ENCODE data around the gene SNRNP70. TPM values are rescaled to one million over a fixed set of nuclear protein-coding genes. Genes with fewer than 3 reads are reported as not detected.

The SNRNP70 gene
- total and polyA plus RNA-seq, 10 of the 15 experiments (the other 5 are each of a cell fraction or from before 2014, with no cell fraction given), result 2.7 to 453 (median 159) TPM

GRCh38 chr19:49125025-49125731 lies 39.9 kb downstream of the SNRNP70 start:
- Histone ChIP-seq H3K27ac (ENCODE audit: control insufficient read depth, insufficient read depth) (no peak overlapping the region), H3K36me3 (ENCODE audit: control insufficient read depth in 2 of 2, insufficient read depth in 2 of 2, low read length in 1 of 2) (no peaks in the 10 kb centered on the region), H2AFZ (ENCODE audit: control insufficient read depth, low read depth, low read length) (no peak overlapping the region), H3K9me3 (replicated peaks; ENCODE audit: control insufficient read depth, insufficient read depth, low read length) (no peaks in the 10 kb centered on the region; the same call in 2 of the 3 replicates), H3K79me2 (ENCODE audit: control insufficient read depth, insufficient read depth, low read length) (no peaks in the 10 kb centered on the region), H3K4me3 (no peak overlapping the region), H4K20me1 (ENCODE audit: control insufficient read depth, insufficient read depth) (no peaks in the 10 kb centered on the region), H3K4me2 (ENCODE audit: control insufficient read depth, insufficient read depth) (no peak overlapping the region), H3K27me3 (replicated peaks in 1 of 2; ENCODE audit: control insufficient read depth in 2 of 2, insufficient read depth in 2 of 2, low read length in 1 of 2) (peaks cover 5 to 7% of the 10 kb centered on the region in 2 experiments; a peak in 3 of 4 replicates), H3K9ac (ENCODE audit: control insufficient read depth, insufficient read depth, low read length) (no peak overlapping the region), H3K4me1 (ENCODE audit: control insufficient read depth, insufficient read depth, low read length) (peaks cover 3% of the 10 kb centered on the region; the same call in 1 of the 2 replicates)
- DNase-seq (ENCODE audit: low read depth, low spot score) (no peak), ATAC-seq (no peak), FAIRE-seq (no peak)
- WGBS (ENCODE audit: insufficient coverage, insufficient replicate concordance, low lambda C conversion rate, missing lambda C conversion rate), result 49% methylated on average over 20 of the region's 23 CpGs
- POLR2A ChIA-PET, result interaction anchor here (0.5 kb wide), 1 partner anchor 14 kb away, joined by 3 read pairs; no protein-coding TSS in a partner anchor
- RAD21 ChIA-PET (ENCODE audit: unreplicated experiment), result no interaction called here
- TF ChIP-seq MEF2A (IDR thresholded peaks at IDR 0.05; ENCODE audit: insufficient read depth, low read depth, low read length) (no peak), RAD51 (IDR thresholded peaks at IDR 0.05) (no peak)
- CTCF ChIA-PET, result no interaction called here
- SMC1A ChIA-PET (ENCODE audit: uncharacterized antibody, unreplicated experiment), result no interaction called here
- no TSS peak for BruUV-seq (replicated peaks)
- in situ Hi-C loops (cut with MboI) (no loop called here), intact Hi-C loops (cut with micrococcal nuclease; ENCODE audit: unreplicated experiment) (no loop called here)

GRCh38 chr19:49126575-49126974 lies 41.3 kb downstream of the SNRNP70 start:
- Histone ChIP-seq H2AFZ (ENCODE audit: control insufficient read depth, low read depth, low read length) (no peak overlapping the region), H3K4me3 (no peak overlapping the region), H3K9me3 (replicated peaks; ENCODE audit: control insufficient read depth, insufficient read depth, low read length) (no peaks in the 10 kb centered on the region; the same call in 2 of the 3 replicates), H3K79me2 (ENCODE audit: control insufficient read depth, insufficient read depth, low read length) (no peaks in the 10 kb centered on the region), H3K4me1 (ENCODE audit: control insufficient read depth, insufficient read depth, low read length) (peaks cover 3% of the 10 kb centered on the region; the same call in 1 of the 2 replicates), H3K27ac (ENCODE audit: control insufficient read depth, insufficient read depth) (no peak overlapping the region), H3K4me2 (ENCODE audit: control insufficient read depth, insufficient read depth) (no peak overlapping the region), H3K27me3 (replicated peaks in 1 of 2; ENCODE audit: control insufficient read depth in 2 of 2, insufficient read depth in 2 of 2, low read length in 1 of 2) (no peaks in the 10 kb centered on the region), H4K20me1 (ENCODE audit: control insufficient read depth, insufficient read depth) (no peaks in the 10 kb centered on the region), H3K9ac (ENCODE audit: control insufficient read depth, insufficient read depth, low read length) (no peak overlapping the region), H3K36me3 (ENCODE audit: control insufficient read depth in 2 of 2, insufficient read depth in 2 of 2, low read length in 1 of 2) (no peaks in the 10 kb centered on the region)
- WGBS (ENCODE audit: insufficient coverage, insufficient replicate concordance, low lambda C conversion rate, missing lambda C conversion rate), result 87% methylated on average over 2 of the region's 4 CpGs
- FAIRE-seq, result no peak
- ChIA-PET SMC1A (ENCODE audit: uncharacterized antibody, unreplicated experiment) (no interaction called here), POLR2A (interaction anchor here (0.6 to 1.4 kb wide), 4 partner anchors 10 to 443 kb away, joined by 4 to 6 read pairs (median 4); partner anchors contain the start of gene LIN7B), CTCF (interaction anchor here (0.7 kb wide), 1 partner anchor 175 kb away, joined by 3 read pairs; no protein-coding TSS in a partner anchor), RAD21 (ENCODE audit: unreplicated experiment) (no interaction called here)
- ATAC-seq, result no peak
- in situ Hi-C loops (cut with MboI) (no loop called here), intact Hi-C loops (cut with micrococcal nuclease; ENCODE audit: unreplicated experiment) (no loop called here)
- no peak for DNase-seq (ENCODE audit: low read depth, low spot score)
- BruUV-seq (replicated peaks), result no TSS peak
- TF ChIP-seq STAT3 (IDR thresholded peaks at IDR 0.05; ENCODE audit: low read depth, low read length) (no peak), SPI1 (IDR thresholded peaks at IDR 0.05; ENCODE audit: borderline replicate concordance, insufficient read depth, low read depth, low read length) (no peak), GATAD2B (conservative IDR thresholded peaks at IDR 0.05; ENCODE audit: low read depth) (no peak), REST (IDR thresholded peaks at IDR 0.05; ENCODE audit: low read depth, low read length) (no peak), HSF1 (IDR thresholded peaks at IDR 0.05; ENCODE audit: low read depth, low read length) (no peak), TBL1XR1 (IDR thresholded peaks at IDR 0.05; ENCODE audit: low read depth, low read length) (no peak), SUPT20H (IDR thresholded peaks at IDR 0.05; ENCODE audit: borderline replicate concordance, control insufficient read depth, low read depth, low read length) (no peak), KLF5 (IDR thresholded peaks at IDR 0.05; ENCODE audit: partially characterized antibody) (no peak), STAT1 (conservative IDR thresholded peaks at IDR 0.05) (no peak)

All from GM12878 (cell line).